ENCODE measurements around the gene NMT2. TPM values are rescaled to one million over a fixed set of nuclear protein-coding genes. Genes with fewer than 3 reads are reported as not detected.

Gene NMT2
- total and polyA plus RNA-seq, 8 donors = 5.5 to 107 (median 9.2) TPM

- TF ChIP-seq EP300 (IDR thresholded peaks at IDR 0.05) = no peak
- TF ChIP-seq CTCF (IDR thresholded peaks at IDR 0.05) = no peak
- TF ChIP-seq POLR2AphosphoS5 (IDR thresholded peaks at IDR 0.05) = no peak
- TF ChIP-seq POLR2A (IDR thresholded peaks at IDR 0.05) = no peak
- Histone ChIP-seq H3K36me3 (peaks cover 12 to 83% (median 79%) of the 10 kb centered on the region in 4 donors), H3K27me3 (no peaks in the 10 kb centered on the region), H3K9me3 (no peaks in the 10 kb centered on the region), H3K27ac (no peak overlapping the region), H3K4me3 (no peak overlapping the region), H3K4me1 (peaks cover 0 to 5% (median 2%) of the 10 kb centered on the region in 4 donors)
- 31 to 55% (median 41%) methylated on average over 3 of the region's 3 CpGs for WGBS, 5 donors
- DNase-seq = no peak
- intact Hi-C loops (cut with DNase I; ENCODE audit: low total_unique reads) = no loop called here
Measured at GRCh38 chr10:15123749-15124184, 44.7 kb downstream of the NMT2 start.

GRCh38 chr10:15122477-15123030 is 45.9 kb downstream of the NMT2 start:
- H3K27ac ChIP-seq = no peak overlapping the region
- no peak for DNase-seq
- peaks cover 12 to 84% (median 79%) of the 10 kb centered on the region in 4 donors for H3K36me3 ChIP-seq
- H3K4me3 ChIP-seq = no peak overlapping the region
- no peaks in the 10 kb centered on the region for H3K27me3 ChIP-seq
- intact Hi-C loops (cut with DNase I; ENCODE audit: low total_unique reads) = no loop called here
- no peaks in the 10 kb centered on the region for H3K9me3 ChIP-seq
- peaks cover 0 to 5% (median 2%) of the 10 kb centered on the region in 4 donors for H3K4me1 ChIP-seq
- WGBS, 5 donors = 81 to 91% (median 90%) methylated on average over 9 of the region's 9 CpGs
- TF ChIP-seq EP300 (IDR thresholded peaks at IDR 0.05) = no peak

GRCh38 chr10:15121707-15122106 is 46.8 kb downstream of the NMT2 start:
- Histone ChIP-seq H3K27me3 (no peaks in the 10 kb centered on the region), H3K36me3 (peaks cover 9 to 82% (median 78%) of the 10 kb centered on the region in 4 donors), H3K9me3 (no peaks in the 10 kb centered on the region), H3K4me1 (peaks cover 0 to 5% (median 2%) of the 10 kb centered on the region in 4 donors), H3K27ac (no peak overlapping the region), H3K4me3 (no peak overlapping the region)
- no peak for TF ChIP-seq CTCF (IDR thresholded peaks at IDR 0.05)
- no peak for TF ChIP-seq EP300 (IDR thresholded peaks at IDR 0.05)
- no peak for TF ChIP-seq POLR2A (IDR thresholded peaks at IDR 0.05)
- no peak for TF ChIP-seq POLR2AphosphoS5 (IDR thresholded peaks at IDR 0.05)
- WGBS, 5 donors = 95 to 100% (median 96%) methylated on average over 1 of the region's 1 CpG
- no peak for DNase-seq
- intact Hi-C loops (cut with DNase I; ENCODE audit: low total_unique reads) = no loop called here

- intact Hi-C loops (cut with DNase I; ENCODE audit: low total_unique reads) = no loop called here
- peaks cover 0 to 5% (median 2%) of the 10 kb centered on the region in 4 donors for H3K4me1 ChIP-seq
- H3K4me3 ChIP-seq = no peak overlapping the region
- no peak for TF ChIP-seq POLR2A (IDR thresholded peaks at IDR 0.05)
- TF ChIP-seq EP300 (IDR thresholded peaks at IDR 0.05) = no peak
- no peak for TF ChIP-seq CTCF (IDR thresholded peaks at IDR 0.05)
- no peaks in the 10 kb centered on the region for H3K27me3 ChIP-seq
- H3K36me3 ChIP-seq = peaks cover 4 to 80% (median 71%) of the 10 kb centered on the region in 4 donors
- WGBS, 5 donors = 90 to 96% (median 95%) methylated on average over 5 of the region's 5 CpGs
- H3K27ac ChIP-seq = no peak overlapping the region
- DNase-seq = no peak
- no peaks in the 10 kb centered on the region for H3K9me3 ChIP-seq
Measured at GRCh38 chr10:15120523-15120922, 48.0 kb downstream of the NMT2 start.

GRCh38 chr10:15118615-15119014 is 49.9 kb downstream of the NMT2 start:
- DNase-seq = no peak
- no peak overlapping the region for H3K27ac ChIP-seq
- WGBS, 5 donors = 75 to 100% (median 86%) methylated on average over 1 of the region's 1 CpG
- intact Hi-C loops (cut with DNase I; ENCODE audit: low total_unique reads) = no loop called here
- H3K36me3 ChIP-seq = peaks cover 0 to 80% (median 67%) of the 10 kb centered on the region in 4 donors
- no peaks in the 10 kb centered on the region for H3K27me3 ChIP-seq
- TF ChIP-seq POLR2A (IDR thresholded peaks at IDR 0.05) (no peak), CTCF (IDR thresholded peaks at IDR 0.05) (no peak), POLR2AphosphoS5 (IDR thresholded peaks at IDR 0.05) (no peak), EP300 (IDR thresholded peaks at IDR 0.05) (no peak)
- no peak overlapping the region for H3K4me3 ChIP-seq
- peaks cover 0 to 5% (median 2%) of the 10 kb centered on the region in 4 donors for H3K4me1 ChIP-seq
- no peaks in the 10 kb centered on the region for H3K9me3 ChIP-seq
